Cerebellar cortex (tissue), 1 donor: Measurements from ENCODE around the gene TMEM47.

Source experiments
- DNase-seq: peaks from one replicate; pipeline ENCODE4 v3.0.0-alpha.2; 2015; ENCODE audit warnings: low spot score

Gene TMEM47

DNA sequence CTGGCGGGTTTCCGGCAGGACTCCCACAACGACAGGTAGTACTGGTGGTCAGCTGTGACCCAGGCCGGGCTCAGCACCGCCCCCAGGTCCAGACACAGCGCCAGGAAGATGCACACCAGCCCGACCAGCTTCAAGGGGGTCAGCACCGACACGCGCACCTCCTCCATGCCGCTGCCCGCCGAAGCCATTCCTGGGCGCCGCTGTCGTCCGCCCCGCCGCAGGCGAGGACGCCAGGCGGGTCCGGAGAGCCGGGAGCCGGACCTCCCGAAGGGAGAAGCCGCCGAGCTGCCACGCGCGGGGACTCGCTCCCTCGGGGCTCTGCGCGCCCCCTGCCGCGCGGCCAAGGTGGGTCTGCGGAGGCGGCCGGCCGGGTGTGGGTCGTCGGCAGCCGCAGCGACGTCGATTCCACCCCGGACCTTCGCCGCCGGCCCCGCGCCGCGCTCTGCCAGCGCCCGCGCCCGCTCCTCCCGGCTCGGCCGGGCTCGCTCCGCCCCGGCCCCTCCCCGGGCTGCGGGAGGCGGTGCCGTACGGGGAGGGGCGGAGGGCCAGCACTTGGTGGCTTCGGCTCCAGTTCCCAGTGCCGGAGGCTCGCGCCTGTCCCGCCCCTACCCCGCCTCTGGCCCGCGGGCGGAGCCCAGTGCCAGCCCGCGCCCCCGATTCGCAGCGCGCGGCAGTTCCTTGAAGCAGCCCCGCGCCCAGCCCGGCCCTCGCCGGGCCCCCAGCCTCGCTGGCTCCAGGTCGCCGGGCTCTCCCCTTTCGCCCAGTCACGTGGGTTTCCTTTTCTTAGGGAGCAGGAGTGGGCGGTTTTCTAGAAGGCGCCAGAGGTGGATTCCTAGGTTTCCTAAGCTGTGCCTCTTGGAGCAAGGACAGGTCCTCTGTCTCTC lies at the start of gene TMEM47:
Gene TMEM47 (minus strand): TSS at position 444 of the 884 bp plus-strand sequence. CDS start 256 bp downstream, at position 188.
- no peak for DNase-seq

DNA sequence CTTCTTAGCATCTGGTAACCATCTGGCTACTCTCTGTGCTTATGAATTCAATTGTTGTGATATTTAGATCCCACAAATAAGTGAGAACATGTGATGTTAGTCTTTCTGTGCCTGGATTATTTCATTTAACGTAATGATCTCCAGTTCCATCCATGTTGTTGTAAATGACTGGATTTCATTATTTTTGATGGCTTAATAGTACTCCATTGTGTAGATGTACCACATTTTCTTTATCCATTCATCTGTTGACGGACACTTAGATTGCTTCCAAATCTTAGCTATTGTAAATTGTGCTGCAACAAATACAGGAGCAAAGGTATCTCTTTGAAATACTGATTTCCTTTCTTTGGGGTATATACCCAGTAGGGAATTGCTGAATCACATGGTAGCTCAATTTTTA lies 30.0 kb upstream of the TMEM47 start:
- DNase-seq = no peak

DNA sequence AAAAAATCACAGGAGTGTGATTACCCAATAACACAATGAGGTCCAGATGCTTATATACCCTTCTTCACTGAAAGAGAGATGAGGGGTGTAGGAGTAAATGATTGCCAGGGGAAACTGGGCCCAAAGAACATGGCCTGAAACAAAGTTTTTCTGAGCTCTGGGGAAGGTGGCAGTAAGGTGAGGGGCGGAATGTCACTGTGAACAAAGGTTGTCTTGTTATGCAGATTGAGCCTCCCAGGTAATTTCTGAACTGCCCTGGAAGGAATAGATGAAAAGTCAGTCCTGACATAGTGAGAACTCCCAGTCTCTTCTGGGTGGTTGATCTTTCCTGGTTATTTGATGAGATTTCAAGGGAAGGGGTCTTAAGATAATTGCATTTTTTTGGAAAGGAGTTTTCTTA lies 2.5 kb upstream of the TMEM47 start:
- no peak for DNase-seq

DNA sequence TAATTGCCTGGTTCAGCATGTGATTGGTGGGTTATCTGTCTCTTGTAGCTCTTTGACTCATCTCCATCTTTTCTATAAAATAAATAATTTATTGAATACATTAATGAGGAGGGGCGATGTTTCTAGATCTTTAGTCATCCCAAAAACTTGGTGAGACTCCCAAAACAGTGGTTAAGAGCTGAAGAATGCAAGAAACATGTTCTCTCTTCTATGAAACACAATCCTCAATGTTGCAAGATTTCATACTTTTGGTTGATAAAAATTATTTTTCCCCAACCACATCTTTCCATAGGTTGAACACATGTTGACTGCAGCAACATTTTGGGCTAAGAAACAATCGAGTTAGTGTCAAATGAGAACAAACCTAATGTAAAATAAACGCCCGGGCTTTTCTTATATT lies 1.2 kb upstream of the TMEM47 start:
- no peak for DNase-seq

DNA sequence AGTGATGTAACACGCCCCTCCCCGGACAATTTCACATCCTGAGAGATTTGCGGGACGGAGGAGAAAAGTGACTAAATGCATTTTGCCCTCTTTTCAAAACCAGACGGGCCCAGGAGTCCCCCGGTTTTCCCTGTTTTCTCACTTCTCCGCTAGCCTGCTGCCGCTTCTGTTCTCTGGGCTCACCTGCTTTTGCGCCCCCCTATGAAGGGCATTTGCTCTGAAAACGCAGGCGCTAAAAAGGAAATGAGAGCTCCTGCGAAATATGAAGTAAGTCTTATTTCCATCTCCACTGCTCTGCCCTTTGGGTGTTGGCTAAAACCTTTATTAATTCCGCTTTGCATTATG lies 613 bp upstream of the TMEM47 start:
- DNase-seq = no peak

DNA sequence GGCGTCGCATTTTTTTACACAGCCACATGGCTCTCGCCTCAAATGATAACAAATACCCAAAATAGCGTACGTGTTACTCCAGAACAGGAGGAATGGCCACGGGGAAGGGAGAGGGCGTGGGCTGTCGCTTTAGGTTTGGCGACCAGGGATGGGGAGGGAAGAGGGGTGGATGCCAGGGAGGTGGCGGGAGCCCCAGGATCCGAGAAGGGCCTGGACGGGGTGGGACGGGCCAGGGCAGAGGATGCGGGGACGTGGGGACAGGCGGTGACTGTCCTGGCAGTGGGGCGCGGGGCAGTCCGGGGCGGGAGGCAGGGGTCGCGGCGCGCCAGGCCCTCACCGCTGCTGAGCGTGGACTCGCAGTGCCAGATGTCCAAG lies 631 bp downstream of the TMEM47 start:
- no peak for DNase-seq

DNA sequence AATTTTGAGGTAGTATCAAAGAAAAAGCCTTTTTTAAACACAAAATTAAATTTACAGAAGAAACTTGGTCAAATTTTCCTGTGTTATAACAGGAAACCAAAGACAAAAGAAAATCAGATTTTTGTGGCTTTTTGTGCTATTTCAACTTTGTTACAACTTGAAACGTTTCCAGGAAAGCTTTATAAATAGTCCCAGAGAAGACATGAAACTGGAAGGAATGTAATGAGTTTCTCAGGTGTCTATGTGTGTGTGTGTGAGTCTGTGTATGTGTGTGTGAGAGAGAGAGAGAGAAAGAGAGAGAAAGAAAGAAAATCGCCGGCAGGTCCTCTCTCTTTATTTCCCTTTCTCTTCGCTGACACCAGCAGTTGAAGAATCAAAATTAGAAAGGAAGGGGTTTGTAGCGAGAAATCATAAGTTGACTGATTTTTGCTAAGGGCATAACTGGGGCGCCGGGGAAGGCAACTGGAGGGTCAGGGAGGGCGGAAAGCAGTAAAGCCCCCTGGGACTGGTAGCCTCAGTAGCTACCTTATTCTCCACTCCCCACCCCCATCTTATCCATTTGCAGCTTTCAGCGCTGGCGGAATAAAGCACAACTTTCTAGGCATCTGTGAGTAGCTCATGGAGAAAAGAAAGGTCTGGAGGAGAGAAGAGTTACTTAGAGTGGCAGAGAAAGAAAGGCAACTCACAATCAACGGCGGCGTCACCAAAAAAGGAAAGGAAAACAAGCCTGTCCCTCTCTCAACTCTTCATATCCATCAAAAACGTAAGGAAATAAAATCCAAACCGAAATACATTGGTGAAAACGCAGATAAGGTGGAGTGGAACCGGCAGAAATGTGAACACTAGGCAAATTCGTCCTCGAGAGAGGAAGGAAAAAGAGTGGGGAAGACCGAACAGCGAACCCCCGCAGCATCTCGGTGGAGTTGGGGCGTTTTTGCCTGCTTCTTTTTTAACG lies 1.3 kb downstream of the TMEM47 start:
- no peak for DNase-seq

DNA sequence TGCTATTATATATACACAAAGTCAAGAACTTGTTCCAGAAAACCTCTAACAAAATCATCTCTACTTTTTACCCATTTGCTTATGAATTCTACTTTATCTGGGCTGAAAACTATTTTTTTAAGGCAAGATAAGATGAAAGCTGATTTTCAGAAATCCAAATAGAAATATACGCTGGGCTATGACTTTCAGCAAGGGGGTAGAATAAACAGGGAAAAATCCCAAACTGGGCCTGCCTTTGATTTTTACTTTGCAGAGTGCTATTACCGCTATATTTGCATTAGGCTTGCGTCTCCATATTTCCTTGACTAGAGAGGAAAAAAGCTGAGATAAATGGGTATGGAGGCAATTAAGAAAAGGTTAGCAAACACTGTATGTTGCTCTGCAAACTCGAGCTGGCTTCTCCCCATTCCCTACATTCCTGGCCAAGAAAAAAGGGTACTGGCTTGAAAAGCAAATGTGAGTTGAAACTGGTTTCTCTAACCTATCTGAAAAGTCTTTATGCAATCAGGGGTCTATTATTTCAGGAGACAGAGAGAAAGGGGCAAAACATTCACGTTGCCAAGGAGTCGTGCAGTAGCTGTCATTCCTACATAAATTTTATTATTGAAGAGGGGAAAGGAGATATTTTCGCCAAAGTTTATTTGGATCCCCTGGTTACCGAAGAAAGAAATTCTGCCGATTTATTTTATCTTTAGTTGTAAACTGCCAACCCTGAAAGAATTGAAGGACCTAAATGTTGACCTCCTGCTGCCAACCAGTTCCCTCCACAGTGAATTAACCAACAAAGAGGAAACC lies 2.2 kb downstream of the TMEM47 start:
- DNase-seq = no peak

DNA sequence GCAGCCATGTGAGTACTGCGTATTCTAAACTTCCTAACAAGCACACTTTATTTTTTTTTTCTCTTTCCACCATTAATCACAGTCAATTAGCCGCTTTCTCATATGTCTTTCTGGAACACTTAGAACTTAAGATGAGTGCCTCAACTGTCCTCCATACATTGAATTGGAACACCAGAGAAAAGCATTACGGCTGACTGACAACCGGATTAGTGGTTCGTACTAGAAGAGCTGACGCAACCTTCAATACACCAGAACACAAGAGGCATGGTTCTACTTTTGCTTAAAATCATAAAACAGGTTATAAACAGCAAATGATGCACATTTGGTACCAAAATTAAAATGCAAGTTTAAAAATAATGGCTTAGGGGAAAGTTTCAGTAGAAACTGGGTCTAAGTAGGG lies 3.3 kb downstream of the TMEM47 start:
- no peak for DNase-seq

DNA sequence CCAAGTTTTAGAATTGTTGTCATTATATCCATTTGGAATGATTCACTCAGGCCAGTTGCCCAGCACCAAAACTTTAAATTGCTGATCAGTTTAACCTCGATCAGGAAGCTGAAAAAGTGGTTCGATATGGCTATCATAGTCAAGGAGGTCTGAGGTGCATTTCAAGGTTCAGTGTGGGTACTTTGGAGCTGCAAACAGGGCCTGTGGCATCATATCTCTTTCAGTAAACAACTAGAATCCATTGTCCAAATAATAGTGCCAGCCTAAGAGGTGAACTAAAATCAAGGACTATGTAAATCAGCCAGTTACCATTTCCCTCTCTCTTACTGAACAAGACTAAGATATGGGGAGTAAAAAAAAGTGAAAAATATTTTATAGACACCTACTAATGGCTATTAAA lies 14.2 kb downstream of the TMEM47 start:
- DNase-seq = no peak

DNA sequence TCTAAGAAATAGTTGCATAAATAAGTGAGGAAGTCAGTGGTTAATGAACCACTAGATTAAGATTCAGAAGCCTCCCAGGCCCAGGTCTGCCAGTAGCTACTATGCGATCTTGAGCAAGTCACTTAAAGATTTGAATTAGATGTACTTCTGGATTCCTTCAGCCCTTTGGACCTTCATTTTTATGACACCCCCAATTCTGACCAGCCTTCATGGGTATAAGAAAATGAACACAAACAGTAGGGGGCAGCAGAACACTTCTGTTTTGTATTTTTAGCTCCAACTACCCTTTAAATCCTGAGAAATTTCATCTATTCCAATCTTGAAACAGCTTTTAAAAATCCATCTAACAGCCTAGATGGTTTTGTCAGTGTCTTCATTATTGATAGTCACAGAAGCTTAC lies 19.0 kb downstream of the TMEM47 start:
- peak; percentile 5 for DNase-seq

DNA sequence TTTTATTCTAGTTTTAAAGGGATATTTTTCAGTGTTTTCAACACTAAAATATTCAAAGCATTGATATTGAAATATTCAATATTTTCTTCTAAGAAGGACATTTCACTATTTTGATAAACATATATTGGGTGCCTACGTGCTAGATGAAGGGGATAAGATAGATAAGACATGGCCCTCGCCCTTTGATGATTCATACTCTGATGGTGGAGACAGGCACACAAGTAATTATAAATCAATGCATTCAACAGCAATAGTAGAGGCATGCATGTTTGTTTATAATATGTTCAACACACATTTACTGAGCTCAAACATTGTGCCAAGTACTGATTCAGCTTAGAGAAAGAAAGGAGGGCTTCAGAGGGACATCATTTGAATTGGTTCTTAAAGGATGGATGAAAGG lies 22.7 kb downstream of the TMEM47 start:
- DNase-seq = no peak

DNA sequence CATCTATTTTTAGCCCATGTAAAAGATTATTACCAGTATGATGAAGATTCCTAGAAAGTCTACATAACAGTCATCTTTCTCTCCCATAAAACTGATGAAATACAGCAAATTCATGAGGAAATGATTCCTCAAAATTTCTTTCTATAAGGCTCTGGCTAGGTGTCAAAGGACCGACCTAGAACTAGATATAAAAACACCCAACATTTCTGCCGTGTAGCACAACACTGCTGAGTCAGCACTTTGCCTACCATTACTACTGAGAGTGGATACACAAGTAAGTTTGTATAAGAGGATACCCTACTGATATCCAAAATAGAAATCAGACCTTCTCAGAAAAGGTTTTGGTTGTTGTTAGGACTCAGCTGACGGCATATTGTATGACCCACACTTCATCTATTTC lies 24.7 kb downstream of the TMEM47 start:
- DNase-seq = no peak

DNA sequence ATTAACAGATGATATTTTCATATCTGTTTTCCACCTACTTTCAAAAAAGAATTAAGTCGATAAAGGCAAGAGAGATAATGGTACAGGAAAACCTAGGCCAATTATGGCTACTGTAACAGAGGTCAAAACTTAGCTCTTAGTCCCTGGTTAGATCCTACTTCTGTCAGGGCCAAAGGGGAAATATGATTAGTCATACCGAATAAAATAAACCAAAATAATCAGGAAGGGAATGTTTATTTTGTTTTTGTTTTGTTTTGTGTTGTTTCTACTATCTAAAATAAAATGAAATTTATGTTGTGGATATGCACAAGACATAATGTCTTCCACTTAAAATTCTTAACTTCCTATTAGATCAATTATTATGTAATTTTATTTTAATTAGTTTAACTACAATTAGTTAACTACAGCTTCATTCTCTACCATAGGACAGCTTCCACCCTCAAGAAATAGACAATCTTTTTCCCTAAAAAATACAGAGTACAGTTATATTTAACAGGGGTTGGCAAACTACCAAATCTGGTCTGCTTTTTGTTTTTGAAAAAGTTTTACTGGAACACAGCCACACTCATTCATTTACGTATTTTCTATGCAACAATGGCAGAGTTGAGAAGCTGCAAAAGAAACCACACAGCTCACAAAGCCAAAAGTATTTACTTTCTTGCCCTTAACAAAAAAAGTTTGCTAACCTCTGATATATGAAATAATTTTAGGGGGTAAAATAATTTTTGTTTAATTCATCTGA lies 25.4 kb downstream of the TMEM47 start:
- no peak for DNase-seq

DNA sequence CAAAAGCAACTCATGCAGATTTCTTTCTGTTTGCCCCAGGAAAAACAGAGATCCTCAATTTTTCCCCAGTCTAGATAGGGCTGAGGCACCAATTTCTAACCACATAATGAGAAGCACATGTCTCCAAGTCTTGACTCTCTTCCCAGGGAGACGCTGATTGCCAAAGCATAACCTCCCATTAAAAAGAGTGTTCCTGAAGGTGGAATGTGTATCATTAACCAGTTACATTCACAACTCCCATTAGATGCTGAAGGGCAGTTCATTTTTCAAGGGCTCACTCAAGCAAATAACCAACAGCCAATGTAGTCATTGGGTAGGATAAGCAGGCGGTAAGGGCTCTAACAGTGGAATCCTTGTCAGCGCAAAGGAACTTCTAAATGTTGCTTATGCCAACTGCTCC lies 27.5 kb downstream of the TMEM47 start:
- no peak for DNase-seq

DNA sequence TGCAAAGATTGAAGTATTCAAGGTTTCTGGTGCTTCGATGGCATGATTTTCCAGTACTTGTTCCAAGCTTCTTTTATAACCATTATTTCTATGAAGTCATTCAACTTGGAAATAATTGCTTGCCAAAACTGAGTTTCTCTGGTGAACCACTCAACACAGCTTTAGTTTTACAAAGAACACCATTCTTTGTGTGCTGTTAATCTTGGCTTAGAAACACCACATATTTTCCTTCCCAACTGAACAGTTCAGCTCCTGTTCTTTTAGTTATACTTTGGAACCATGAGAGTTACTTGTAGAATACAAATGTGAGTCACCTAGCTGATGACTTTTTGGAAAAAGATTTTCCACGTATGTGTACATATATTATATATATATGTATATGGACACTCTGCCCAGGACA lies 32.7 kb downstream of the TMEM47 start:
- peak; percentile 0 for DNase-seq

DNA sequence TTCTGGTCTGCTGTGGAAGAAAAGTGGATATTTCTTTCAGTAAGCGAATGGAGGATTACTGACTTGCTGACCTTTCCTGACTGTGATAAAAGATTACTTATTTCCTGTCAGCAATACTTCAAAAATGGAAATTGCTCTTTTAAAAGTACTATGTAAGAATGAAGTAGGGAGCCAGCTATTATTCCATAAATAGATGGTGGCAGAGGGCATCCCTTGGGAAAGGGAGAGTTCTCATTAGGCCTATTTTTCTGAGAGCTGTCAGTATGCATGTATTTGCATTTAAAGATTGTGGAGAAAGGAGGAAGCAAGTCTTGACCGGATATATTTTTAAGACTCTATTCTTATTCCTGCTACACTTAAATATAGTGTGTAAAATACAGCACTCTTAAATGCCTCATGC lies 37.2 kb downstream of the TMEM47 start:
- DNase-seq = no peak

DNA sequence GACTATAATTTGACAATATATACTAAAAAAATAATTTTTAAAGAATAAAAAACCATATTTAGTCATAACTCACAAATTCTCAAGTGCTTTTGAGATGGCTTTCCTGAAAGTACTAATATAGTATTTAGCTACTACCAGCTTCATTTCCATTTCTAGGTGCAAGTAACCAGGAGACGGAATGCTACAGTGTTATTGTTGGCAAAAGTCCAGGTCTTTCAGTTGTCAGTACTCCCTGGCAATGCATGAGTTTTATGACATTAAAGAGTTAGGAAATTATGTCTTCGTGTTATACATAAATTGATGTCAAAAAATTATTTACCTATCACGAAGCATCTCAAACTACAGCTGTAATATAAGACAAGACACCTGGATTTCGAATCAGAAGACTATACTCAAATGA lies 45.0 kb downstream of the TMEM47 start:
- no peak for DNase-seq

DNA sequence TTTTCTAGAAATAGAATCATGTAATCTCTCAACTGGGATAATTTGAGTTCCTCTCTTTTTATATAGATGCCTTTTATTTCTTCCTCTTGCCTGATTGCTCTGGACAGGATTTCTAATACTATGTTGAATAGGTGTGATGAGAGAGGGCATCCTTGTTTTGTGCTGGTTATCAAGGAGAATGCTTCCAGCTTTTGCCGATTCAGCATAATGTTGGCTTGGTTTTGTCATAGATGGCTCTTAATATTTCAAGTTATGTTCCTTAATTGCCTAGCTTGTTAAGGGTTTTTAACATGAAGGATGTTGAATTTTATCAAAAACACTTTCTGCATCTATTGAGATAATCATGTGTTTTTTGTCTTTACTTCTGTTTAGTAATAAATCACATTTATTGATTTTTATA lies 58.7 kb downstream of the TMEM47 start:
- DNase-seq = no peak

DNA sequence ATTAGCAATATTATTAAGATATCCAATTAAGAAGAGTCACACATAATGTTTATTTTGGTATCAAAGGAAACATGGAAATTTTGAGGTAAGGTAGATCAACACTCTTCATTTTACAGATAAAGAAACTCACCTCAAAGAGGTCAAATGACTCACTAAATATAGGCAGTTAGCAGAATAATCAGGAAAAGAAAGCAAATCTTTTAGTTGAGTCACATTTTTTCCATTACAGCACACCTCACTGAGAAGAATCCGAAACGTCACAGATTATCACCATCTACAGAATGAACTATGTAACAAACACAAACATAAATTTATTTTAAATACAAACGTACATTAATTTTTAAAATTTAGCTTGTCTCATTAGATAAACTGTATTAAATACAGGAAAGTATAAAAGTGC lies 70.1 kb downstream of the TMEM47 start:
- DNase-seq = no peak

DNA sequence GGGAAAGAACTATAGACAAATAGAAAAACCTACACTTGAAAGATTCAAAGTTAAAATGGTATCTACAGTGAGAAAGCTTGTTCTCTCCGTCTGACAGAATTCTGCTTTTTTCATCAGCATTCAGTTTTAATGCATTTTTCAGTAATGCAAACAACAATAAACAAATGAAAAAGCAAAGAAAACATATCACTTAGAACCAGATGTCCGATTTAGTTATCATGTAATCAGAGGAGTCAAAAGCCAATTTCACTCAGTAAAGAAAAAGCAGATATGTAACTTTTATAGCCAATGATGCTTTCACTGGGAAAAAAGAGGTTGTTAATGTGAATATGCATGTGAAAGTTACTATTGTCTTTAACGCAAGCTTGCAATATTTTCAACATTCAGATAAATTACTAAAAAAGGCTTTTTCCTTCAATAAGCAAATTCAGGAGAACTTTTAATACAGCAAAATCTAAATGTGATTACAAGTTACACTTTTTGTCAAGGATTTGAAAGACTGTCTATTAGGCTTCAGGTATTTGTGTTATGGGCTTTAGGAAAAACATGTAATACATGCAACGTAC lies 70.7 kb downstream of the TMEM47 start:
- no peak for DNase-seq
